ENCODE data around the gene PACSIN1. TPM values are rescaled to one million over a fixed set of nuclear protein-coding genes. Genes with fewer than 3 reads are reported as not detected.

Gene PACSIN1
- total RNA-seq, 1 donor from 2014 or later = 0.08 TPM

GRCh38 chr6:34559651-34560365 is 93.9 kb downstream of the PACSIN1 start:
- Mint-ChIP-seq H3K9me3 (ENCODE audit: unreplicated experiment) (no peaks in the 10 kb centered on the region), H3K27me3 (ENCODE audit: unreplicated experiment) (peaks cover 4% of the 10 kb centered on the region), H3K27ac (ENCODE audit: unreplicated experiment) (no peak overlapping the region), H3K4me1 (ENCODE audit: unreplicated experiment) (no peaks in the 10 kb centered on the region), H3K36me3 (ENCODE audit: low read depth, unreplicated experiment) (no peaks in the 10 kb centered on the region), H3K4me3 (ENCODE audit: unreplicated experiment) (no peak overlapping the region)
- TF ChIP-seq, protein P1, sequence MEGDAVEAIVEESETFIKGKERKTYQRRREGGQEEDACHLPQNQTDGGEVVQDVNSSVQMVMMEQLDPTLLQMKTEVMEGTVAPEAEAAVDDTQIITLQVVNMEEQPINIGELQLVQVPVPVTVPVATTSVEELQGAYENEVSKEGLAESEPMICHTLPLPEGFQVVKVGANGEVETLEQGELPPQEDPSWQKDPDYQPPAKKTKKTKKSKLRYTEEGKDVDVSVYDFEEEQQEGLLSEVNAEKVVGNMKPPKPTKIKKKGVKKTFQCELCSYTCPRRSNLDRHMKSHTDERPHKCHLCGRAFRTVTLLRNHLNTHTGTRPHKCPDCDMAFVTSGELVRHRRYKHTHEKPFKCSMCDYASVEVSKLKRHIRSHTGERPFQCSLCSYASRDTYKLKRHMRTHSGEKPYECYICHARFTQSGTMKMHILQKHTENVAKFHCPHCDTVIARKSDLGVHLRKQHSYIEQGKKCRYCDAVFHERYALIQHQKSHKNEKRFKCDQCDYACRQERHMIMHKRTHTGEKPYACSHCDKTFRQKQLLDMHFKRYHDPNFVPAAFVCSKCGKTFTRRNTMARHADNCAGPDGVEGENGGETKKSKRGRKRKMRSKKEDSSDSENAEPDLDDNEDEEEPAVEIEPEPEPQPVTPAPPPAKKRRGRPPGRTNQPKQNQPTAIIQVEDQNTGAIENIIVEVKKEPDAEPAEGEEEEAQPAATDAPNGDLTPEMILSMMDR (IDR thresholded peaks at IDR 0.05; ENCODE audit: unreplicated experiment) = no peak
- DNase-seq (ENCODE audit: low spot score) = no peak

- peaks cover 4% of the 10 kb centered on the region for H3K27me3 Mint-ChIP-seq (ENCODE audit: unreplicated experiment)
- no peaks in the 10 kb centered on the region for H3K4me1 Mint-ChIP-seq (ENCODE audit: unreplicated experiment)
- H3K4me3 Mint-ChIP-seq (ENCODE audit: unreplicated experiment) = no peak overlapping the region
- H3K36me3 Mint-ChIP-seq (ENCODE audit: low read depth, unreplicated experiment) = no peaks in the 10 kb centered on the region
- TF ChIP-seq, protein P1 (IDR thresholded peaks at IDR 0.05; ENCODE audit: unreplicated experiment) = no peak
- DNase-seq (ENCODE audit: low spot score) = no peak
- H3K9me3 Mint-ChIP-seq (ENCODE audit: unreplicated experiment) = no peaks in the 10 kb centered on the region
- no peak overlapping the region for H3K27ac Mint-ChIP-seq (ENCODE audit: unreplicated experiment)
These were observed 94.7 kb downstream of the PACSIN1 start for GRCh38 chr6:34560366-34561226.

DNA sequence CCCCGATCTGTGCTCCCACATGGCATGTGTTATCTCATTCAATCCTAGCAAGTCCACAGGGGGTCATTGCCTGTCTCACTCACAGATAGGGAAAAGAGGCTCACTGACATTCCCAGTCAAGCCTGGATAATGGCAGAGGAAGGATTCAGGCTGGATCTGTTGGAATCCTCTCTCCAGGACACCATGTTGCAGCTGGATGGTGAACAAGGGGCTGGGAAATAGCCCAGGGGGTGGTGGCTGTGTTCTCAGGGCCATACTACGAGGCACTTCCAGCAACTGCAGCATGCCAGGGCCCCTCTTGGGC is 95.3 kb downstream of the PACSIN1 start:
- H3K36me3 Mint-ChIP-seq (ENCODE audit: low read depth, unreplicated experiment) = no peaks in the 10 kb centered on the region
- H3K4me1 Mint-ChIP-seq (ENCODE audit: unreplicated experiment) = no peaks in the 10 kb centered on the region
- no peaks in the 10 kb centered on the region for H3K9me3 Mint-ChIP-seq (ENCODE audit: unreplicated experiment)
- TF ChIP-seq, protein P1 (IDR thresholded peaks at IDR 0.05; ENCODE audit: unreplicated experiment) = no peak
- no peak overlapping the region for H3K27ac Mint-ChIP-seq (ENCODE audit: unreplicated experiment)
- H3K27me3 Mint-ChIP-seq (ENCODE audit: unreplicated experiment) = peaks cover 4% of the 10 kb centered on the region
- no peak for DNase-seq (ENCODE audit: low spot score)
- H3K4me3 Mint-ChIP-seq (ENCODE audit: unreplicated experiment) = no peak overlapping the region

DNA sequence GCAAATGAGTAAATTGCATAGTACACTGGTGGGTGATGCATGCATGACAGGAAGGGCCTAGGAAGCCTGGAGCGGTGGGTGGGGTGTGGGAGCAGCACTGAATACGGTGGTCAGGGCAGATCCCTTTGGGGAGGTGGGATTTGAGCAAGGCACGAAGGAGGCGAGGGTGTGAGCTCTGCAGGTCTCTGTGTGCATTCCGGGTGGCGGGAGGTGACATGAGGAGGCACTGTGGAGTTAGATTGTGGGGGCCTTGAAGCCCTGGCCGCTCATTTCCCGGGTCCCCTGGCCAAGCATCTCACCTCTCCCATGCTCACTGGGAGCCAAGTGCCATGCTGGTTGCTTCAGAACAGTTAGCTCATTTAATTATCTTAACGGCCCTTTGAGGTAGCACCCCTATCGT is 96.5 kb downstream of the PACSIN1 start:
- no peaks in the 10 kb centered on the region for H3K9me3 Mint-ChIP-seq (ENCODE audit: unreplicated experiment)
- H3K36me3 Mint-ChIP-seq (ENCODE audit: low read depth, unreplicated experiment) = no peaks in the 10 kb centered on the region
- no peak overlapping the region for H3K4me3 Mint-ChIP-seq (ENCODE audit: unreplicated experiment)
- H3K4me1 Mint-ChIP-seq (ENCODE audit: unreplicated experiment) = no peaks in the 10 kb centered on the region
- peaks cover 4% of the 10 kb centered on the region for H3K27me3 Mint-ChIP-seq (ENCODE audit: unreplicated experiment)
- H3K27ac Mint-ChIP-seq (ENCODE audit: unreplicated experiment) = no peak overlapping the region
- DNase-seq (ENCODE audit: low spot score) = no peak
- TF ChIP-seq, protein P1 (IDR thresholded peaks at IDR 0.05; ENCODE audit: unreplicated experiment) = no peak
